K562 (cell line): ENCODE data around the gene SPTSSA. TPM values are rescaled to one million over a fixed set of nuclear protein-coding genes. Genes with fewer than 3 reads are reported as not detected.

Experiments used
- AFF4 ChIP-seq: sonication (generic); formaldehyde crosslinking; IDR thresholded peaks from 2 replicates; pipeline ENCODE4 v1.8.0; 2023; ENCODE audit warnings: mild to moderate bottlenecking, missing genetic modification reagents
- ATF1 ChIP-seq, 2 experiments: fragments of 450-650 bp in 1 of 2; IDR thresholded peaks; 2 replicates each; pipeline ENCODE4 v1.6.1; 2016; ENCODE audit warnings: missing compliant biosample characterization in 1 of 2, missing genetic modification characterization in 1 of 2
- BRCA1 ChIP-seq, 2 experiments: fragments of 450-650 bp in 1 of 2; sonication (generic) in 1 of 2; formaldehyde crosslinking in 1 of 2; IDR thresholded peaks; 2 replicates each; pipeline versions ENCODE4 v1.5.0 to v1.6.1; 2017 to 2020; ENCODE audit warnings: mild to moderate bottlenecking in 1 of 2, missing genetic modification reagents in 1 of 2
- CBFA2T3 ChIP-seq: fragments of 450-650 bp; IDR thresholded peaks from 2 replicates; pipeline ENCODE4 v1.6.1; 2017
- CHD4 ChIP-seq: fragments of 200-600 bp; sonication (generic); IDR thresholded peaks from 3 replicates; pipeline ENCODE4 v1.6.1; 2012; ENCODE audit warnings: low read depth, mild to moderate bottlenecking, mixed read lengths, low read length, inconsistent platforms; ENCODE audit not compliant: insufficient read depth, insufficient replicate concordance, poor library complexity, severe bottlenecking
- EP400 ChIP-seq: fragments of 450-650 bp; IDR thresholded peaks from 2 replicates; pipeline ENCODE4 v1.6.1; 2017; ENCODE audit warnings: antibody characterized with exemption, mild to moderate bottlenecking, moderate library complexity
- MYC ChIP-seq, 2 experiments: fragments of 250-450 bp in 1 of 2; sonication (Bioruptor Pico) in 1 of 2; IDR thresholded peaks; 2 replicates each; pipeline versions ENCODE4 v1.5.1 to v1.6.1; 2012 to 2021; ENCODE audit warnings: low read depth in 2 of 2, borderline replicate concordance in 1 of 2, improper control_type of control experiment in 1 of 2, low read length in 1 of 2, mild to moderate bottlenecking in 1 of 2, moderate library complexity in 1 of 2
- NR2C2 ChIP-seq, 2 experiments: fragments of 200-800 bp in 1 of 2; sonication (Bioruptor generic) in 1 of 2; sonication (generic) in 1 of 2; formaldehyde crosslinking in 1 of 2; IDR thresholded peaks; 2 replicates each; pipeline versions ENCODE4 v1.6.1 to v1.8.0; 2016 to 2022; ENCODE audit warnings: mild to moderate bottlenecking in 1 of 2, missing compliant biosample characterization in 1 of 2, missing genetic modification characterization in 1 of 2, missing genetic modification reagents in 1 of 2
- POLR2G ChIP-seq: fragments of 200-400 bp; formaldehyde crosslinking; IDR thresholded peaks from 2 replicates; pipeline ENCODE4 v1.6.1; 2017; ENCODE audit warnings: low read depth, mild to moderate bottlenecking, antibody characterized with exemption, low read length, moderate library complexity
- POLR2H ChIP-seq: IDR thresholded peaks from 2 replicates; pipeline ENCODE4 v1.6.1; 2016; ENCODE audit warnings: missing genetic modification characterization, low read depth, mild to moderate bottlenecking, control low read depth, missing compliant biosample characterization, moderate library complexity
- SRSF1 ChIP-seq: fragments of 200-400 bp; formaldehyde crosslinking; IDR thresholded peaks from 2 replicates; pipeline ENCODE4 v1.6.1; 2017; ENCODE audit warnings: mild to moderate bottlenecking, low read depth, low read length, moderate library complexity
- SUPT5H ChIP-seq: fragments of 450-650 bp; IDR thresholded peaks from 2 replicates; pipeline ENCODE4 v1.6.1; 2016
- WHSC1 ChIP-seq: IDR thresholded peaks from one replicate; pipeline ENCODE4 v1.6.1; 2012; ENCODE audit warnings: low read length, control low read depth, inconsistent platforms
- ZNF184 ChIP-seq: sonication (generic); formaldehyde crosslinking; IDR thresholded peaks from 2 replicates; pipeline ENCODE4 v1.5.0; 2020; ENCODE audit warnings: missing genetic modification reagents
- ZNF197 ChIP-seq: fragments of 200-800 bp; sonication (Bioruptor generic); IDR thresholded peaks from 2 replicates; pipeline ENCODE4 v1.6.1; 2016; ENCODE audit warnings: low read depth, missing genetic modification characterization, missing compliant biosample characterization
- ZSCAN32 ChIP-seq: fragments of 450-650 bp; formaldehyde crosslinking; IDR thresholded peaks from 2 replicates; pipeline ENCODE4 v1.4.0; 2020; ENCODE audit warnings: mild to moderate bottlenecking, moderate library complexity
- polyA plus RNA-seq, 8 experiments: library from polyadenylated mRNA; depleted of rRNA in 4 of 8; stranded (reverse) in 5 of 8; unstranded in 3 of 8; fragments of >200 nt; fragmentation: Nextera tagmentation in 2 of 8; fragmentation: Illumina TruSeq in 1 of 8; extraction: Ambion mirVana in 2 of 8; extraction: Trizol in 1 of 8; gene quantifications; 2 replicates each; pipeline versions ENCODE4 v1.2.1 to v1.2.3, GENCODE V29; 2011 to 2014; ENCODE audit warnings: inconsistent platforms in 1 of 8, missing spikeins in 1 of 8
- total RNA-seq, 7 experiments: library from RNA; depleted of rRNA in 6 of 7; stranded (reverse); fragments of >200 nt in 6 of 7; fragmentation: Illumina TruSeq in 2 of 7; extraction: Trizol in 2 of 7; gene quantifications; 2 replicates each; pipeline versions ENCODE4 v1.2.1 to v1.2.3, GENCODE V29; 2011 to 2021; ENCODE audit warnings: low replicate concordance in 1 of 7
- TF ChIP-seq, protein P1 (sequence below): fragments of 250-450 bp; sonication (Bioruptor Pico); IDR thresholded peaks from 2 replicates; pipeline ENCODE4 v1.4.0; 2020; ENCODE audit warnings: borderline replicate concordance
- TF ChIP-seq, protein P2 (sequence below): fragments of 450-650 bp; formaldehyde crosslinking; IDR thresholded peaks from 2 replicates; pipeline ENCODE4 v1.4.0; 2020; ENCODE audit warnings: mild to moderate bottlenecking, moderate library complexity

The SPTSSA gene
- total and polyA plus RNA-seq, 9 of the 15 experiments (the other 6 are each of a cell fraction or from before 2014, with no cell fraction given), result 6.8 to 35.7 (median 22.0) TPM

DNA sequence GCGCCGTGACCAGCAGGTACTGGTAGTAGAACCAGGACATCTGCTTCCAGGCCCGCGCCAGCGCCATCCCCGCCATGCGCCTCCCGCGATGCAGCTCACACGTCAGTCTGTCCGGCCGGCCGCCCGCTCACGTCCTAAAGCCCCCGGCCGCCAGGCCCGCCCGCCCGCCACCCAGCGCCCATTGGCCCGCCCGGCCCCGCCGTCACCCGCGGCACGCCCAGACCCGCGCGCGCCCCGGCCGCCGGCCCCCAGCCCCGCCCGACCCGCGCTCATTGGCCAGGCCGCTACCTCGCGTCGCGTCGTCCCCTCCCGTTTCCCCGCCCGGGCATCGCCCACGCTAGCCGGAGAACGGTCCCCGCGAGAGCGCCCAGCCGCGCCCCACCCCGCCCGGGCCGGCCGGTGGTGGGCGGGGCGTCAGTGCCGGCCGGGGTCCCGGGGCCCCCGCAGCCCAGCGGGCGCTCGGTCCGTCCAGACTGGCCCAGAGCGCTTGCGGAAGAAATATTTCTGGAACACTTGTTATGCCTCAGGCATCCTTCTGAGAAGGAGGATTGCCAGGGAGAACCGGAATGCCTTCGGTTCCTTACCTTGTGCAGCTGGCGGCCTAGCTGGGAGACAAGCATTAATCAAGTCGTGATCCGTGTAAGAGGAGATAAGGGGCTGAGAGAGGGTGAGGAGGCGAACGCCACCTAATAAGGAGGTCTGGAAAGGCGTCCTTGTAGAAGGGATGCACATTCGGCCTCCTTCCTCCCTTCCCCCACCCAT is at the start of gene SPTSSA (continued):
- TF ChIP-seq MYC (IDR thresholded peaks at IDR 0.05; ENCODE audit: low read depth, low read length), result no peak; the same call in 1 of the 2 replicates
- no peak for TF ChIP-seq MYC (CRISPR knock-in tag; IDR thresholded peaks at IDR 0.05; ENCODE audit: borderline replicate concordance, low read depth)
- TF ChIP-seq AFF4, result no peak
- TF ChIP-seq SUPT5H, result peak; percentile 61
- peak; percentile 94 for TF ChIP-seq POLR2G
- peak; percentile 61 for TF ChIP-seq EP400
- TF ChIP-seq, protein P1, sequence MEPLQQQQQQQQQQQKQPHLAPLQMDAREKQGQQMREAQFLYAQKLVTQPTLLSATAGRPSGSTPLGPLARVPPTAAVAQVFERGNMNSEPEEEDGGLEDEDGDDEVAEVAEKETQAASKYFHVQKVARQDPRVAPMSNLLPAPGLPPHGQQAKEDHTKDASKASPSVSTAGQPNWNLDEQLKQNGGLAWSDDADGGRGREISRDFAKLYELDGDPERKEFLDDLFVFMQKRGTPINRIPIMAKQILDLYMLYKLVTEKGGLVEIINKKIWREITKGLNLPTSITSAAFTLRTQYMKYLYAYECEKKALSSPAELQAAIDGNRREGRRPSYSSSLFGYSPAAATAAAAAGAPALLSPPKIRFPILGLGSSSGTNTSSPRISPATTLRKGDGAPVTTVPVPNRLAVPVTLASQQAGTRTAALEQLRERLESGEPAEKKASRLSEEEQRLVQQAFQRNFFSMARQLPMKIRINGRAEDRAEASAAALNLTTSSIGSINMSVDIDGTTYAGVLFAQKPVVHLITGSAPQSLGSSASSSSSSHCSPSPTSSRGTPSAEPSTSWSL, result no peak
- peak; percentile 23; the same call in 1 of the 2 replicates for TF ChIP-seq CBFA2T3
- TF ChIP-seq ZSCAN32, result no peak
- TF ChIP-seq, protein P2, sequence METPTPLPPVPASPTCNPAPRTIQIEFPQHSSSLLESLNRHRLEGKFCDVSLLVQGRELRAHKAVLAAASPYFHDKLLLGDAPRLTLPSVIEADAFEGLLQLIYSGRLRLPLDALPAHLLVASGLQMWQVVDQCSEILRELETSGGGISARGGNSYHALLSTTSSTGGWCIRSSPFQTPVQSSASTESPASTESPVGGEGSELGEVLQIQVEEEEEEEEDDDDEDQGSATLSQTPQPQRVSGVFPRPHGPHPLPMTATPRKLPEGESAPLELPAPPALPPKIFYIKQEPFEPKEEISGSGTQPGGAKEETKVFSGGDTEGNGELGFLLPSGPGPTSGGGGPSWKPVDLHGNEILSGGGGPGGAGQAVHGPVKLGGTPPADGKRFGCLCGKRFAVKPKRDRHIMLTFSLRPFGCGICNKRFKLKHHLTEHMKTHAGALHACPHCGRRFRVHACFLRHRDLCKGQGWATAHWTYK, result no peak
- TF ChIP-seq SRSF1, result no peak
- no peak for TF ChIP-seq ZNF184 (CRISPR knock-in tag)
- TF ChIP-seq WHSC1, result no peak
- TF ChIP-seq ZNF197 (CRISPR knock-in tag), result 0 out of 2 replicates have a peak, but pooled peaks have one; percentile 47
- no peak for TF ChIP-seq CHD4
- TF ChIP-seq POLR2H, result peak; percentile 85
- TF ChIP-seq BRCA1 (IDR thresholded peaks at IDR 0.05), result no peak
- no peak for TF ChIP-seq BRCA1 (CRISPR knock-in tag; IDR thresholded peaks at IDR 0.05)
- no peak for TF ChIP-seq NR2C2 (CRISPR knock-in tag; IDR thresholded peaks at IDR 0.05)
- TF ChIP-seq NR2C2 (tag; IDR thresholded peaks at IDR 0.05), result no peak
- TF ChIP-seq ATF1 (CRISPR knock-in tag; IDR thresholded peaks at IDR 0.05), result no peak
- TF ChIP-seq ATF1 (tag; IDR thresholded peaks at IDR 0.05), result 0 out of 2 replicates have a peak, but pooled peaks have one; percentile 17
